ENCODE data around the gene ADD1. TPM values are rescaled to one million over a fixed set of nuclear protein-coding genes. Genes with fewer than 3 reads are reported as not detected.

ADD1 gene, protein sequence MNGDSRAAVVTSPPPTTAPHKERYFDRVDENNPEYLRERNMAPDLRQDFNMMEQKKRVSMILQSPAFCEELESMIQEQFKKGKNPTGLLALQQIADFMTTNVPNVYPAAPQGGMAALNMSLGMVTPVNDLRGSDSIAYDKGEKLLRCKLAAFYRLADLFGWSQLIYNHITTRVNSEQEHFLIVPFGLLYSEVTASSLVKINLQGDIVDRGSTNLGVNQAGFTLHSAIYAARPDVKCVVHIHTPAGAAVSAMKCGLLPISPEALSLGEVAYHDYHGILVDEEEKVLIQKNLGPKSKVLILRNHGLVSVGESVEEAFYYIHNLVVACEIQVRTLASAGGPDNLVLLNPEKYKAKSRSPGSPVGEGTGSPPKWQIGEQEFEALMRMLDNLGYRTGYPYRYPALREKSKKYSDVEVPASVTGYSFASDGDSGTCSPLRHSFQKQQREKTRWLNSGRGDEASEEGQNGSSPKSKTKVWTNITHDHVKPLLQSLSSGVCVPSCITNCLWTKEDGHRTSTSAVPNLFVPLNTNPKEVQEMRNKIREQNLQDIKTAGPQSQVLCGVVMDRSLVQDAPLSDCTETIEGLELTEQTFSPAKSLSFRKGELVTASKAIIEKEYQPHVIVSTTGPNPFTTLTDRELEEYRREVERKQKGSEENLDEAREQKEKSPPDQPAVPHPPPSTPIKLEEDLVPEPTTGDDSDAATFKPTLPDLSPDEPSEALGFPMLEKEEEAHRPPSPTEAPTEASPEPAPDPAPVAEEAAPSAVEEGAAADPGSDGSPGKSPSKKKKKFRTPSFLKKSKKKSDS
- total RNA-seq: 161 and 205 TPM in 2 replicates

DNA sequence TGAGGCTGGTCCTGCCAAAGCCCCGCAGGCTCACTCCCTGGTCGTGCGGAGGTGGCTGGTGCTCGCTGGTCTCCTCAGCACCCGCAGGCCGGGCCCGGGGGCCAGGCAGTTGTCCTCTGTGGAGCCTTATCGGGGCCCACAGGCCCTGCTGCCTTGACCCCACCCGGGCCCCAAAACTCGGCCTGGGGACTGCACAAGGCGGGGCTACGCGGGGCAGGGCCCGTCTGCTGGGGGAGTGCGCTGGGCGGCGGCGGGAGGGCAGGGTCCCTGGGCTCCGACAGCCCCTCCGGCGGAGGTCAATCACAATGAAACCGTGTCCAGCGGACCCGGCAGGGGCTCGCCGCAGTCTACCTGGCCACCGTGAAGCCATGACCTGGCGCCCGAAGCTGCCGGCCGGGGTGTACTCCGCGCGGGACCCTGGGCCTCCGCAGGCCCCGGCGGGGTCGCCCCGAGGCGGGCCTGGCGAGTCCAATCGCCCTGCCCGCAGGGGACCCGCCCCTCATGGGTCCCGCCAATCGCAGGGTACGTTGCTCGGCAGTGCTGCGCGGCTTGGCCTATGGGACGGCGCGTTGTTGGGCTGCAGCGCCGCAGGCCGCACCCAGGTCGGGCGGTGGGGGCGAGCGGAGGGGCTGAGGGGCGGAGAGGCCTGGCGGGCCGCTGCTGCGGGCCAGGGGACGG lies at the start of gene ADD1:
ADD1 (plus strand) TSS at position 582 of the 678 bp plus-strand sequence. CDS start 32,072 bp downstream, outside the sequence.
- DNase-seq (ENCODE audit: low read depth, low spot score): peak; percentile 75

DNA sequence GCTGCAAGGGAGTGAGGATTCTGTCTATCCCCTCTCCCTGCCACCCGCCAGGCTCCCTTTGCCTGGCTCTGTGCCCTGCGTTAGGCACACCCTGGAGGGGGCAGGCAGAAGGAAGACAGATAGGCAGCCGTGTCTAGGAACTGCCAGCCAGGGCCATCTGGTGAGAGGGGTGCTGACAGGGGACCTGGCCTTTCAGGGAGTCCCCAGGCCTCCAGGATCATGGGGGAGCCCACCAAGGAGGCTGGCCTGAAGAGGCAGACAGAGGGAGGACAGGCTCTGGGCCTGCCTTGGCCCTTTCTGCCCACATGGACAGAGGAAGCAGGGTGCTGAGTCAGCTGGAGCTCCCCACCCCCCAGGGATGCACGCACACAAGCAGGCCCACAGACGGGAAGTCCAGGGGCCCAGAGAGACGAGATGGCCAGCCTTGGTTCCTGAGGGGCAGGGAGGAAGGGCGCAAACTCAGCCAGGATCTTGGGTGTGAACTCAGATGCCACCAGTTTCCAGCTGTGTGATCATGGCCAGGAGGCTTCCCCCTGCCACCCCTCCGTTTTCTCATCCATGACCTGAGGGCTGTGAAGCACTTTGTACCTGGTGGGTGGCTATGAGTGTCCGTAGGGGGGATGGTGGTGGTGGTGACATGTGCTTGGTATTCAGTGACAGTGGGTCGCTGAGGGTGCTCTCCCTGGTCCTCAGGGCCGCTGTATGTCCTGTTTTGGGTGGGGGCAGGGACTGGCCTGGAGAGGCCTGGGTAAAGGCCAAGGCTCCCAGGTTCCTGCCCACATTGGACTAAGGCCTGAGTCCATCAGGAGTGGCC lies 49.0 kb upstream of the ADD1 start:
- DNase-seq (ENCODE audit: low read depth, low spot score): no peak

DNA sequence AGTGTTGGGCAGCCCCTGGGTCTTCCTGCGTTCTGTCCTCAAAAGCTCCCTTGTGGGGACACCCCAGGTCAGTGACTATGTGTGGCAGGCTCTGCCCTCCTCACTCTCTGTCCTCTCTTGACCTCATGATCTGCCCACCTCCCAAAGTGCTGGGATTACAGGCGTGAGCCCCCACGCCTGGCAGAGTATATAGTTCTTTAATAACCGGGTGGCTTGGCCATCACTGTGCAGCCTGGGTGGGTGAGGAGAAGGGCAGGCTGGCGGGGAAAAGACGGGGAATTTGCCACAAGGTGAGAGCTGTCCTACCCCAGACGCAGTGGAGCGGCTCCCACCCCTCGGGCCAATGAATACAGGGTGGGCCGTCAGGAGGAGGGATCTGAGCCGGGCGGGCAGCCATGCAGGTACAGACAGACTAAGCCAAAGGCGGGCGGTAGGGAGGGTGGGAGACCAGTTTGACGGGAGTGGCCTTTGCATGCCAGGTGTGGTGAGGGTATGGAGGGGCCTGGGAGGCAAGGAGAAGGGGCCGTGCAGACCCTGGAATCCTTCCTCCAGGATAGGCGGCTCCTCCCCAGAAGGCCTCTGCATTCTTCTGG lies 48.2 kb upstream of the ADD1 start:
- no peak for DNase-seq (ENCODE audit: low read depth, low spot score)

DNA sequence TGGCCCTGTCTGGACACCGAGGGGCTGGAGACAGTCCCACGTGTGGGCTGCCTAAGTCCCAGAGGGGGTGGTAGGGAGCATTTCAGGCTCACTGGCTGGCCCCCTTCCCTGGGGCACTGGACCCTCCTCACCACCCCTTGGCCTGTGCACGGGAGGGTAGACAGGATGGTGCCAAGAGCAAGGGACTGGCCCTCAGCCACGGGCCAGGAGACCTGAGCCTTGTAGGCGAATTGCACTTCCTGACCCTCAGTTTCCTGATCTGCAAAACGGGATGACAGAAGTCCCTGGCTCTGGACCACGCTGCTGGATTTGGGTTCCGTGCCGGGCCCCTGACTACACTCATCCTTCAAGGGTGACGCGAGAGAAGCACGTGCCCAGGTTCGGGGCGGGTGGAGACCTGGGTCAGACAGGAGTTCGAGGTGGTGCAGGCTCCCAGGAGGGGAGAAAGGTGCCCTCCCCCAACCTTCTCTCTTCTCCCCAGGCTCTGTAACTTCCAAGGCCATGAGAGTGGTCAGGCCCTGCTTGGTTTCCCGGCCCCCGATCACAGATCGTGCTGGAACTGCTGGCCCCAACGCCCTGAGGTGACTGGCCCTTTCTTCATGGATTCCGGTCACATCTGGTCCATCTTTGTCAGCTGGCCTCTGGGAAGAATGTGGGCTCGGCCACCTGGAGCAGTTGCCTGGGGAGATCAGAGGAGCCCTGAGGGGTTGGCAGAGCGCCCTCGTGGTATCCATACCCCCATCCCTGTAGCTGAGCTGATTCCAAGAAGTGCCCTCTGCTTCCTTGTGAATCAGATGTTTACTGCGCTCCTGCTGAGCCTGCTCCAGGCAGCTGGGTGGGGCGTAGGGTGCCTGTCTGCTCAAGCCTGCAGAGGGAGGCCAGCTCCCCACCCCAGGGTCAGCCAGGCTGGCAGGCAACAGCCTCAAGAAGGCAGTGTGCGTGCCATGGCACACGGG lies 47.5 kb upstream of the ADD1 start:
- no peak for DNase-seq (ENCODE audit: low read depth, low spot score)

DNA sequence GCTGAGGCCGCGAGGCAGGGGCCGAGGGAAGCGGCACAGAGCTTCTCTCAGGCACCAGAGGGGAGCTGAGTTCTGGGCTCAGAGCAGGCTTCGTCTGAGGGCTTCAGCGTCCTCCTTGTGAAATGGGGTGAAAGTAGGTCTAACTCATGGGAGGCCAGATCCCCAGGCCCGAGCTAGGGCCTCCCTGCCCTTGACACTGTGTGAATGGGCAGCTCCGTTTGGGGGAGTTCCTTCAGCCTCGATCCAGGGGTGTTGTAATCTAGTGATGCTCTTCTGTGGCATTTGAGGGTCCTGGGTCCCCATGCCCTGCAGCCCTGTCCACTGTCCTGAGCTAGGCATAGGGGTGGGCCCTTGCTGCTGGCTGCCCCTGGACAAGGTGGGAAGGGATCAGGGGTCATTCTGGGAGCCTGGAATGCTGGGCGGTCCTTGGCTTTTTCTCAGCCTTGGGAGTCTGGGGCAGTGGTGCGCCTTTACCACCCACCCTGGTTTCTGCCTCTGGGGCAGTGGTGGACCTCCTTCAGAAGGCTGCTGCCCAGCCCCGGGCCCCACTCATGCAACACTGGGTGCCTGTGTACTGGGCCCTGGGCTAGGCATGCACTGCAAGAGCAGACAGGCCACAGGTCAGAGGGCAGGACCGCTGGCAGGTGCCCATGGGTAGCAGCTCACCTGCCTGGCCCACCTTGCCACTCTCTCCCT lies 46.6 kb upstream of the ADD1 start:
- no peak for DNase-seq (ENCODE audit: low read depth, low spot score)

DNA sequence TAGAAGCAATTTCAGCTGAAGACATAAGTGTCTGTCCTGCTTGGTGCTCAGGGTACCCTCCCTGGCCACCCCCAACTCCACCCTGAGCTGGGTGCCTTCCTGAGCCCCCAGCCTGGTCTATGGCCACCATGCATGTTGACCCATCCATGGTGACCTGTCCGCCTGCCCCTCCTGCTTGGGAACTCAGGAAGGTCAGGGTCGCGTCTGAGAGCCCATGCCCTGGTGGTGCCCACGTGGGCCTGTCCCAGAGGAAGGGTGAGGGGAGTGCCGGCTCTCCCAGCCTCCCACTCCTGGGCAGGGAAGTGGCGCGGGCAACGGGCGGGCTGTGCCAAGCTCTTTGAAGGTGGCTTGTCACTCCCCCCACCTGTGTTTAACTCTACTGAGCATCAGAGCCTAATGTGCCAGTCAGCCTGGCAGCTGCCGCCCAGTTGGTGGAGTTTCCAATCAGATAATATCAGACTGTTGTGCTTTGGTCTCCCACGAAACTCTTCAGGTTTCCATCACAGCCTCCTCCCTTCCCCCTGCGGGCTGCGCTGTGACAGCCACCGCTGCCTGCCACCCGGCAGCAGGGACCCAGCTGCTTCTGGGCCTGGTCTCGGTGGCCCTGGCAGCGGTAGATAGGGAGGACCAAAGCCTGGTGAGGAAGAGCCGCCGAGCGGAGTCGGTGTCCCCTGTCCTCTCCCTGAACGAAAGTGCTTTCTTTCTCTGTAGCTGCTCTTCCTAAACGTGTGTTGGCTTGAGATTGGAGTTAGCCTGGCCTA lies 45.9 kb upstream of the ADD1 start:
- no peak for DNase-seq (ENCODE audit: low read depth, low spot score)

DNA sequence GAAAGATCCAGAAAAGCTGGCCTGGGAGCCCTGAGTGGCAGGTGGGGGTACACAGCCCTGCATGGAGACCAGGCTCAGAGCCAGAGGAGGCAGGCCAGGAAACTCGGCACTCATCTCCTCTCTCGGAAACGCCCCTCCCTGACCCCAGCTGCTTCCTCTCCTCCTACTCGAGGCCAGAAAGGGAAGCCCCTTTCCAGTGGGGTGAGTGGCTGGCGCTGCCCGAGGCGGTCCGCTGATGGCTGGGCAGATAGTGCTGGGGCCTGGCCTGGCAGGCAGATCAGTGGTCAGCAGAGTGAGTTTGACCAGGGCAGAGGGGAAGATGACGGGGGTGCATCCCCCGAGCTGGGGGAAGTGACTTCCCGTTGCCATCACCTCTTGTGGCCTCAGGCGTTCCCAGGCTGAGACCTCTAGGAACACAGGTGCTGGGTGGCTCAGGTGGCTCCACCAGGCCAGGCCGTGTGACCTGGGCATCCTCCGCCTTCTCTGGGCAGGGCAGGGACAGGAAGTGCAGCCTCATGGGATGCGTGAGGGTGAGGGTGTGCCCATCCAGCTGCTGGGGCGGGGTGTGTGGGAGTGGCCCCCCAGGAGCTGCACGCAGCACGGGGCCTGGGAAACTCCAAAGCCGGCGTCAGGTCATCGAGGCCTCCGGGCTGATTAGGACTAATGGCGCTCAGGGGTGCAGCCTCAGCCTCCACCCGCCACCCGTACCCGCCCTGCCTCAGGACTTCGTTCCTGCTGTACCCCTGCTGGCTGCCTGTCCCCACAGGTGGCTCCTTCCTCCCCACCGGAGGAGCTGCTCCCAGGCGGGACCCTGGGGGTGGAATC lies 45.0 kb upstream of the ADD1 start:
- peak; percentile 60 for DNase-seq (ENCODE audit: low read depth, low spot score)

DNA sequence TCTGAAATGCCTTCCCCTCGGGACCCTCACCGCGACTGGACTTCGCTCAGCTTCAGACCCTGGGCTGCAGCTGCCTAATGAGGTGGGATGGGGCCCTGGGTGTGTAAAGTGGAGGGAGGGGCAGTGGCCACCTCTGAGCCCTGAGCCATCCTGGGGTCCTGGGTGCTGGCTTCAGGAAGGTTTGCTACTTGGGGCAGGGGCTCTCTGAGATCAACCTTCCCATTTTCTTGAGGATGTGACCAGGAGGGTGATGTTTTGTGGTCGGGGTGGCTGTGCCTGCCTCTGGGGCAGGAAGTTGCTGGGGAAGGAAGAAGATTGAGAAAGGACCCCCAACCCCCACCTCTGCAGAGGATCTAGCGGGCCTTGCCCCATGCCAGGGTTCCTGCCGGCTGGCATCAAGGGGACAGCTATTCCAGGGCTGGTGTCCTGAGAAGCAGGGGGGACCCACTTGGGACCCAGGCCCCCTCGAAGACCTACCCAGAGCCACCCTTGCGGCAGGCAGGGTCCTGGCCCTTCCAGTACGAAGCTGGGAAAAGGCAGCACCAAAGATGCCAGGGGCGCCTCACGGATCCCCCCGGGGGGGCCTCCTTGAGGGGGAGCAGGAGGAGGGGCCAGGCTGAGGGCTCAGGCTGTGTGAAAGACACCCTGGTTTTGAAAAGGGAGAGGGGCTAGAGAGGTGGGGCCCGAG lies 44.3 kb upstream of the ADD1 start:
- no peak for DNase-seq (ENCODE audit: low read depth, low spot score)

DNA sequence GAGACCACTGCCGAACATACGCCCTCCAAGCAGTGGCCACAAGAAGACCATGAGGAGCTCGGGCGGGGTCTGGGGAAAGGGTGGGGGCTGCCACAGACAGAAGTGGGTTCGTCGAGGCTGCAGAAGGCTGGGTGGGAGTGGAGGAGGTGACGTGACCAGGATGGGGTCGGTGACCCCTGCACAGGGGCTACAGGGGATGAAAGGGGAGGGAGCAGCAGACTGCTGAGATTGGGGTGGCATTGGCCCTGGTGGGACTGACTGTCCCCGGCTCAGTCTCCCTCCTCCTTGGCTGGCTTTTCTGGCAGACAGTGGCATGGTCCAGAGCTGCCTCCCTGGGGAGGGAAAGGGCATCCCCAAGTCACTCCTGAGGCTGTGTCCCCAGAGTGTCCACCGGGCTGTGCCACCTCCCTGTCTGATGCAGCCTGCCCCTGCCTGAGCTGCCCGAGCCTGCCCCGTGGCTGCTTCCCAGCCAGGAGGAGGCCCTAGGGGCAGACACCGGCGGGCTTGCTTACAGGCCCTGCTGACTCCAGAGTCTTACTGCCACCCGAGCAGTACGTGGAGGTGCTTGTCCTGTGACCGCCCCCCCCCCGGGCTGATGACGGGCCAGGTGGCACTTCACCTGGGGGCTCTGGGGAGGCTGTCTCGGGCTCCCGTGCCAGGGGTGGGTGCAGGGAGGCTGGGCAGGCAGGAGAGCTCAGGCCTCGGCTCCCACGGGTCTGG lies 43.5 kb upstream of the ADD1 start:
- no peak for DNase-seq (ENCODE audit: low read depth, low spot score)

DNA sequence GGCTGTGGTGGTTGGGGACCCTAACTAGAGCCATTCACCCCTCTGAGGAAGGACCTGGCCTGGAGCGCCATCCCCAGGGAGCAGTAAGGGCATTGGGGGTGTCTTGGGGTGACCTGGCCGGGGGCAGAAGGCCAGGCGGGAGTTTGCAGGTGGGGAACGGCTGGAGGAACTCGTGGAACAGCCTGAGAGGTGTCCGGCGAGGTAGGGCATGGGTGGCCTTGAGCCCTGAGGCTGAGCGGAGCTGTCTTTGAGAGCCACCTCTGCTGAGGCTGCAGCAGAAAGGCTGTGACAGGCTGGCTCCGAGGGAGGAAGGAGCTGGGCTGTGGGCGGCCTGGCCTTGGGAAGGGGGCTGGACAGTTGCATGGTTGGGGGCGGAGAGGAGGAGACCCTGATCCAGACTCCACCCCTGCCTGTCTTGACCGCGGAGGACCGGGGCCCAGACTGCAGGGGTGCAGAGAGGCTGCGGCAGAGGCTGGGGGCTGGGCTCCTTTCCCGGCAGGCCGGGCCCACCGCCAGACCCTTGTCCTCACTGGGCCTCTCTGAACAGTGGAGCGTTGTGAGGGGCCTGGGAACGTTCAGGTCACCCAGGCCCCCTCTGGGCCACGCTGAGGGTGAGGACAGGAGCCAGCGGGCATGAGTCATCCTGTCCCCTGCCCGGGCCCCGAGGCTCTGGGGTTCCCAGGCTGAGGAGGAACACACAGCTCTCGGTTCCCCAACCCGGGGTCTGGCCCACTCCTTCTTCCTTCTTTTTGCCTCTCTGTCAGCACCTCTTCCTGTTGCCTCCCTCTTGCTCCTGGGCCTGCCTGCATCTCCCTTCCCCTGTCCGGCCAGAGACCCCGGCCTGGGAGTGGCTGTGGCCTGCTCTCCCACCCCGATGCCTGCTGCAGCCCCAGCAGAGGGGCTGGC lies 42.7 kb upstream of the ADD1 start:
- DNase-seq (ENCODE audit: low read depth, low spot score): no peak

DNA sequence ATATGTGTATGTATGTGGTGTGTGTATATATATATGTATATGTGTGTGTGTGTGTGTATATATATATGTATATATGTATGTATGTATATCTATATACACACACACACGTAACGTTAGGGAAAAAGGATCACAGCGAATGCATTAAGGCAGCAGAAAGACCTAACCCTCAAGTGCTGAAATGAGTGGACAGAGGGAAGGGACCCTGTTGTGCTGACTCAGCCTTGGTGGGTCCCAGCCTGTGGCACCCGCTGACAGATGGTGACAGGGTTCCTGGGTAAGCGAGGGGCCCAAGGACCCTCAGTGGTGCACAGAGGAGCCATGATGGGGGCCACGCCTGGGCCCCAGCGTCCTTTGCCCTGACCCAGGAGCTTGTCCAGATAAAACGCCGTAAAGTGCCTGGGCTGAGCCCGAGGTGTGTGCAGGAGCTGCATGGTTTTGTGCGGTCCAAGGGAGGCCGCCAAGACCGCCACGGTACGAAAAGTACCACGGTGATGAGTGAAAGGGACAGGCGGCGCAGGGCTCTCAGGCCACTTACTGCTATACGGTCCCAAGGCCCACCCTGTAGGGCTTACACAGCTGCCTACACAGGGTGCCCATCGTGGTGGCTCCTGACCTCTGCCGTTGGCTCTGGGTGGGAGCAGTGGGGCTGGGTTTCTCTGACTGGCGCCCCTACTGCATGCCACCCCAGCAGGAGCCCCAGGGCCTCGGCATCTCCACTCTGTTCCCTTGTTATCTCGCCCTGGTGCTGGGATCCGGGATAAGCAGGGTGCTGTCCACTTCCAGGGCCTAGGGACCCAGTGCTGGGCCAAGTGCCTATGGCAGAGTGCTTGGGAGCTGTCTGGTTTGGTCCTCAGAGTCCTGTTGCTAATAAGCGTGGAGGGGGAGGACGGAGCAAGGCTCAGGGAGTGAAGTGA lies 40.8 kb upstream of the ADD1 start:
- DNase-seq (ENCODE audit: low read depth, low spot score): no peak

DNA sequence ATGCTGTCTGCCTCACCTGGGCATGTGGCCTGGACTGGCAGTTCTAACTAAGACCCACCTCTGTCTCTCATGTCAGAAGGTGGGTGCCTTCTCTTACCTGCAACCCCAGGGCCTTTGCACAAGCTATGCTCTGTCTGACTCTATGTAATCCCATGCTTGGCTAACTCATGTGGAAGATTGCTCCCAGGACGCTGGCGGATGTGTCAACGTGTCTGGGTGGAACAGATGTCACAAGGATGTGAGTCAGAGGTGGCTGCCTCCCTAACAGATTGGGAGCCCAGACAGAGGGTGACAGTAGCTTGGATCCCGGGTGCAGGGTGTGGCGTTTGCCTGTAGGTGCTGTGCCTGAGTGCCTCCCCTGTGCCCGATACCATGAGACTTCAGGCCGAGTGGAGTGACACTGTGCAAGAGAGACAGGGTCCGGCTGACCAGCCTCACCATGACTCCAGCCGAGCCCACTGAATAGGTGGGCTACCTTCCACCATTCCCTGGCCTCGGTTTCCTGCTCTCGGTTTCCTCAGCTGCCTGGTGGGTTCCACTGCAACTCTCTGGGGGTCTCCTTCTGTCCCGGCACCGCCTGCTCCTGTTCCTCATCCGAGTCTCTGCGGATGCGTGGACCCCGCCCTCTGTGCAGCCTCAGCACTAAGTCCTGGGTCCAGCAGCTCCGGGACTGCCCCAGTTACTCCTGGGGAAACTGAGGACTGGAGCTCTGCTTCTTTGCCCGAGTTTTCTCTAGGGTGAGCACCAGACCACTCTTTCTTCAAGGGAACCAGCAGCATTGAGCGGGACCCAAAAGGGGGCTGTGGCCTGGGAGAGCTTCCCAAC lies 39.8 kb upstream of the ADD1 start:
- no peak for DNase-seq (ENCODE audit: low read depth, low spot score)

DNA sequence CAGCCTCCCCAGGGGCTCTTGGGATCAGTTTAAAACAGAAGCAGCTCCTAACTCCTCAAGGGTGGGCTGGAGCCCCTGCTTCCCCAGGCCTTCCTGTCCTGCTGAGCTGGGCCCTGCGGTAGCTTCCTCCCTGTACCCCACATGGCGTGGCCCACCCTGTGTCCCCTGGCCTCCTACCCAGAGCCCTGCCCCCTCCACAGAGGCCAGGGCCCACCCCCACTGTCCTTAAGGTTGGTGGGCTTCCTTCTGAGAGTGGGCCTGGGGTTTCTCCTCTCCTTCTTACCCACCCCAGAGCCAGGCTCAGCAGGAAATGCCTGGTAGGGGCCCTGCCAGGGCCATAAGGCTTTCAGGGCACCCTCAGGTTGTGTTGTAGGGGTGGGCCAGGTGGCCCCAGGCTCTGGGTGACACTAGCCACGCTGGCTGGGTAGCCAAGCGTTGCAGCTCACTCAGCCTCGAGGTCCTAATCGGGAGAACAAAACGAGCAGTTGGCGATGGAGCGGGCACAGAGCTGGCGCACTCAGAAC lies 39.1 kb upstream of the ADD1 start:
- no peak for DNase-seq (ENCODE audit: low read depth, low spot score)
